Neutrophil (primary cell): ENCODE data around the gene LIMS4.
"Not testable (repeated sequence)": the region's sequence is repeated elsewhere in the genome, so short reads cannot be mapped to it uniquely, and the experiment has no call there.

Experiments
- H3K27ac ChIP-seq: fragments of 200-600 bp; sonication (generic); 2 replicates; pipeline ENCODE4 v1.5.1; 2016; ENCODE audit warnings: mild to moderate bottlenecking, moderate library complexity
- H3K27me3 ChIP-seq: fragments of 200-600 bp; sonication (generic); 2 replicates; pipeline ENCODE4 v1.6.0; 2016; ENCODE audit warnings: mild to moderate bottlenecking
- H3K36me3 ChIP-seq: fragments of 200-600 bp; sonication (generic); 2 replicates; pipeline ENCODE4 v1.5.1; 2017
- H3K4me1 ChIP-seq, 2 experiments: fragments of 200-600 bp in 1 of 2; sonication (generic) in 1 of 2; 1 replicate in 1 of 2; 2 replicates in 1 of 2; pipeline versions ENCODE4 v1.5.1 to v1.6.1; 2013 to 2016; ENCODE audit warnings: low read depth in 1 of 2, low read length in 1 of 2, mild to moderate bottlenecking in 1 of 2, moderate library complexity in 1 of 2; ENCODE audit not compliant: control insufficient read depth in 1 of 2, insufficient read depth in 1 of 2
- H3K4me3 ChIP-seq, 2 experiments: fragments of 200-600 bp in 1 of 2; sonication (generic) in 1 of 2; 1 replicate in 1 of 2; 2 replicates in 1 of 2; pipeline ENCODE4 v1.5.1; 2013 to 2016; ENCODE audit warnings: low read depth in 1 of 2, low read length in 1 of 2, mild to moderate bottlenecking in 1 of 2, moderate library complexity in 1 of 2
- H3K9me3 ChIP-seq: fragments of 200-600 bp; sonication (generic); 2 replicates; pipeline ENCODE4 v1.5.1; 2016

Gene LIMS4

DNA sequence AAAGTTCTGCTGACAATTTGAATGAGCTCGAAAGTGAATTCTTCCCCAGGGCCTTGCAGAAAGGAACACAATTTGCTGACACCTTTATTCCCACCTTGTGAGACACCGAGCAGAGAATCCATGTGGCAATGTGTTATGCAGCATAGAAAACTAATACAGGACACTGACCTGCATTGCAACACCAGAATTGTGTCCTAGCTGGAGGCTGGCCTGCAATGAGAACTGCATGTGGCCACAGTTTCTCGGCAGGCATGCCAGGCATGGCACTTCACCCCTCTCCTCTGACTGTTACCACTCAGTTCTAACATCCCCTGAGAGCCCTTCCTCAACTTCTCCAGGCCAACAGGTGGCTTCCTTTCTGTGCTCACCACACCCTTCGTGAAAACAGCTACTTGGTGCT is 46.9 kb downstream of the LIMS4 start:
- not testable (repeated sequence) for H3K9me3 ChIP-seq, H3K27ac ChIP-seq, H3K4me1 ChIP-seq, H3K36me3 ChIP-seq, H3K4me3 ChIP-seq, H3K27me3 ChIP-seq

DNA sequence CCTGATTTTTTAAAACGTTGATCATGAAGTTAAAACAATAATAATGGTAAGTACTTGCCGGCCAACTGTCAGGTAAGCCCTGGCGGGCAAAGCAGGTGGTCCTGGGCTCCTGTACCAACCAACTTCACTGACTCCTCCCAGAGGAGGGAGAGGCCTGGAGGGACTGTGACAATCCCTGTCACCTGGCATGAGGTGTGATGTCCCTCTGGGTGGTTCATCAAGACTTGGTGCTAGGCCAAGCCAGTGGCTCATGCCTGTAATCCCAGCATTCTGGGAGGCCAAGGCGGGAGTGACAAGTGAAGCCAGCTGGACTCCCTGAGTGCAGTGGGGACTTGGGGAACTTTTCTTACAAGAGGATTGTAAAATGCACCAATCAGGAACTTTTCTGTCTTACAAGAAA is 48.2 kb downstream of the LIMS4 start:
- H3K4me1 ChIP-seq, H3K27me3 ChIP-seq, H3K27ac ChIP-seq, H3K36me3 ChIP-seq, H3K9me3 ChIP-seq, H3K4me3 ChIP-seq: not testable (repeated sequence)

- H3K36me3 ChIP-seq, H3K4me1 ChIP-seq, H3K9me3 ChIP-seq, H3K4me3 ChIP-seq, H3K27me3 ChIP-seq, H3K27ac ChIP-seq: not testable (repeated sequence)
Observed at GRCh38 chr2:110423574-110423962, 49.0 kb downstream of the LIMS4 start.

DNA sequence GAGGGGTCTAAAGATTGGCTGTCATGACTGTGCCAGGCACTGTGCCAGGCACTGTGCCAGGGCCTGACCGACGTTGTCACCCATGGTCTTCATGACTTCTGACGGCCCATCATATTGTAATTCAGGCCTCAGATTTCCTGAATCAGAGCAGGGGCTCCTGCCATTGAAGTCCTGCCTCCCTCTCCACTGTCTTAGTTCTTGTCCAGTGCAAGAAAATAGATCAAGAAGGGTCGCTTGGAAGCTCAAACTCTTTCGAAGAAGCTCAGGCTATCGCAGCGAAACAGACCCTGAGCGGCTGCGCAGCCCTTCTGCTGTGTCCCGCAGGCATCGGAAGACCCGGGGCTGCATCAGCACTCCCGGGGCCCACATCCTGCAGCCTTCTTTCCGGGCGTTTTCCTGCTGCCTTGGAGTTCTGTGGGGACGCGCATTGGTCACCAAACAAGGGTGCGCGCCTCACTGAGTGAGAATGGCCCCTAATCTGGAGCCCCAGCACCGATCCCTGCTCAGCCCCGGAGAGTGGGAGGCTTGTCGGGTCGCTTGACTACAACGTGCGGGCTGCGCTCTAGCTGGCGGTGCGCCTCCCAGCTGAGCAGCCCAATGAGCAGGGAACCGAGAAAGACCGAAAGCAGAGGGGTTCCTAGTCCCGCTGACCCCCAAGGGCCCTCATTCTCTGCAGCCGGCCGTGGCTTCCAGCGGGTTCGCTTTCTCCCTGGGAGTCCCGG is 49.6 kb downstream of the LIMS4 start:
- H3K4me3 ChIP-seq, H3K27ac ChIP-seq, H3K27me3 ChIP-seq, H3K36me3 ChIP-seq, H3K9me3 ChIP-seq, H3K4me1 ChIP-seq: not testable (repeated sequence)

DNA sequence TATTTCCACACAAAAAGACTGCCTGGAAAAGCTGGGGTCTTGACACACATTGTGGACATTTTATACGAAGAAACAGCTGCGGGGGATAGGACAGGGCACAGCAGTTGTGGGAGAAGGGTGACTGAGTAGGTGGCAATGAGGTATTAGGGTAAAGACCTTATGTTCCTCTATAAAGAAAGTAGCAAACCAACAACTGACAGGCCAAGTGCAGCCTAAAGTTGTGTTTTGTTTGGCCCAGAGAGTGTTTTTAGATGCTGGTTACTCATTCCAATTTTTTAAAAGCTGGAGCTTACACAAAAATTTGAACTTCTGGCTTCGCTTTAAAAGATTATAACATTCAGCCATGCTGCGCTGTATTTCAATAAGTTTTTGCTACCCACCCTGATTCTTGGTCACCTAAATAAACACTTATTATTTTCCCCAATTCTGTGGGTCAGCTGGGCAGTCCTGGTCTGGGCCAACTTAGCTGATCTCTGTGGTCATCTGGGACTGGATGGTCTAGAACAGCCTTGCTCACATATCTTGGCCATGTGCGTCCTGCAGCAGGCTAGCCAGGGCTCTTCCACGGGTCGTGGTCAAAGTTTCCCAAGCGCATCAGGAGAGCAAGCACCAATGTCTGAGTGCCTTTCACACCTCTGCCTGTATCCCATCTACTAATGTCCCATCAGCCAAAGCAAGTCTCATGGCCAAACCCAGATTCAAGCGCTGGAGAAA is 51.8 kb downstream of the LIMS4 start:
- not testable (repeated sequence) for H3K27ac ChIP-seq, H3K4me1 ChIP-seq, H3K9me3 ChIP-seq, H3K27me3 ChIP-seq, H3K36me3 ChIP-seq, H3K4me3 ChIP-seq

- not testable (repeated sequence) for H3K27me3 ChIP-seq, H3K4me3 ChIP-seq, H3K9me3 ChIP-seq, H3K36me3 ChIP-seq, H3K27ac ChIP-seq, H3K4me1 ChIP-seq
Observed at GRCh38 chr2:110407142-110407541, 65.5 kb downstream of the LIMS4 start.

DNA sequence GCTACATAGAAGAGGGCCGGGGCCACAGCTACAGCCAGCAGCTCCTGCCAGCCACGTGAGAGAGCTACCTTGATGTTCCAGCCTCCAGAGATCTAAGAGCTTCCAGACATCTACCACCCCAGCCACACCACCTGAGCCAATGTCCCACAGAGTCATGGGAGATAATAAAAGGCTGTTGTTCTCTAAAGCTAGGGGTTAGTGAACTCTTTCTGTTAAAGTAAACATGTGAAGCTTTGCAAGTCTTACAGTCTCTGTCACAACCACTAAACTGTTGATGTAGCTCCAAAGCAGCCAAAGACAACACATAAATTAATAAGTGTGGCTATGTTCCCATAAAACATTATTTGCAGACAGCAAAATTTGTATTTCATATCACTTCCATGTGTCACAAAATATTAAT is 67.6 kb downstream of the LIMS4 start:
- H3K36me3 ChIP-seq, H3K4me1 ChIP-seq, H3K4me3 ChIP-seq, H3K27ac ChIP-seq, H3K9me3 ChIP-seq, H3K27me3 ChIP-seq: not testable (repeated sequence)

- not testable (repeated sequence) for H3K4me3 ChIP-seq, H3K4me1 ChIP-seq, H3K9me3 ChIP-seq, H3K27me3 ChIP-seq, H3K27ac ChIP-seq, H3K36me3 ChIP-seq
Observed at GRCh38 chr2:110404246-110404645, 68.4 kb downstream of the LIMS4 start.

DNA sequence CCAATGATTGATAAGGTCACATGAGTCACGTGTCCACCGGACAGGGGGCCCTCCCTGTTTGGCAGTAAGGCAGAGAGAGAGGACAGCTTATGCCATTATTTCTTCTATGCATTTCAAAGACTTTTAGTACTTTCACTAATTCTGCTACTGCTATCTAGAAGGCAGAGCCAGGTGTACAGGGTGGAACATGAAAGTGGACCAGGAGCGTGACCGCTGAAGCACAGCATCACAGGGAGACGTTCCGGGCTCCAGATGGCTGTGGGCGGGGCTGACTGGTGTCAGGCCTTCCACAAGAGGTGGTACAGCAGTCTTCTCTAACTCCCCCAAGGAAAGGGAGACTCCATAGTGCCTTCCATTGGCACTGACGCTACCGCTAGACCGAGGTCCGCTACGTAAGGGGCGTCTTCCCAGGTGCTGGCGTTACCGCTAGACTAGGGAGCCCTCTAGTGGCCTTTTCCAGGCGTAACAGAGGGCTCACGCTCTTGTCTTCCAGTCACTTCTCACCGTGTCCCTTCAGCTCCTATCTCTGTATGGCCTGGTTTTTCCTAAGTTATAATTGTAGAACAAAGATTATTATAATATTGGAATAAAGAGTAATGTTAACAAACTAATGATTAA is 71.5 kb downstream of the LIMS4 start:
- not testable (repeated sequence) for H3K4me3 ChIP-seq, H3K36me3 ChIP-seq, H3K27ac ChIP-seq, H3K4me1 ChIP-seq, H3K9me3 ChIP-seq, H3K27me3 ChIP-seq

DNA sequence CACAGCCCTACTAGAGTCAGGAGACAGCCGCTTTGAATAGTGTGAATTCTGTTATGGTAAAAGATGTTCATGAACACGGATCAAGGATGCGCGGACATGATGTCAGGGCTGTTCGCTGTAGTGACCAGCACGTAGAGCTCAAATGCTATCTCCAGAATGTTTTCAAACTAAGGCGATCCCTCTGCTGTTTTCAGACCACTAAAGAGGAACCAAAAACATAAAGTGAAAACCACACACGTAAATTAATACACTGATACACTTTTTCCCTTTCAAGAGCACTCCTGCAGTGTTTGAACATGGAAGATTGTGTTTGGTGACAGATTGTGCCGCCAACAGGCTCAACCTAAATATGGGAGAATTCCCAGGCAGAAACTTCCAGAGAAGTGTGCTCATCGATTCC is 73.2 kb downstream of the LIMS4 start:
- not testable (repeated sequence) for H3K27me3 ChIP-seq, H3K4me3 ChIP-seq, H3K27ac ChIP-seq, H3K36me3 ChIP-seq, H3K4me1 ChIP-seq, H3K9me3 ChIP-seq

GRCh38 chr2:110395990-110396389 is 76.6 kb downstream of the LIMS4 start:
- H3K9me3 ChIP-seq, H3K4me3 ChIP-seq, H3K4me1 ChIP-seq, H3K27ac ChIP-seq, H3K27me3 ChIP-seq, H3K36me3 ChIP-seq: not testable (repeated sequence)
